Tongue (tissue), 3 donors: Measurements from ENCODE around the gene COBLL1. TPM values are rescaled to one million over a fixed set of nuclear protein-coding genes. Genes with fewer than 3 reads are reported as not detected.
A peak's percentile ranks its signal among the peaks of the same experiment; 100 is the strongest.

Source experiments
- DNase-seq: peaks from one replicate; pipeline ENCODE4 v3.0.0-alpha.2; 2015
- small RNA-seq: library from RNA; depleted of rRNA; stranded (forward); fragments of <200 nt; gene quantifications from one replicate; pipeline ENCODE3, GENCODE V24; 2014; ENCODE audit warnings: low replicate concordance
- total RNA-seq: library from RNA; depleted of rRNA; stranded (reverse); fragments of >200 nt; gene quantifications from one replicate; pipeline ENCODE4 v1.2.3, GENCODE V29; 2014

Gene COBLL1
- total RNA-seq, 1 donor from 2014 or later, result 27.1 TPM

GRCh38 chr2:164677271-164677670 lies 164.4 kb downstream of the COBLL1 start:
- DNase-seq, result no peak

DNA sequence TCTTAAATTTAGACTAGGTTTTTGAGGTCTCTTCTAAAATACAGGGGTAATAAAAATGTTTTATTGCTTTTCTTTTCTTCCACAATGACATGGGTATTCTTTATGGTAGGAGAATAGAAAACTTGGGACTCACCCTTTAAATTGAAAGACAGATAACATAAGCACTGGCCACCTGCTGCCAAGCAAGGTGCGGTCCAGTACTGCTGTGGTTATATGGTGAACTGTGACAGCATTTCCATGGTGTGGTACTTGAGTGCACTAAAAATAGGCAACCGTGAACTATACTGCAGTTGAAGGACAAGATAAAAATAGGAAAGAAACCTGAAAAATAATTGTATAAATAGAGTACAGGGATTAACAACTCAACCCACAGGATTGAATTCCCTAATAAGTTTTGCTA lies 165.9 kb downstream of the COBLL1 start:
- DNase-seq, result peak; percentile 32

DNA sequence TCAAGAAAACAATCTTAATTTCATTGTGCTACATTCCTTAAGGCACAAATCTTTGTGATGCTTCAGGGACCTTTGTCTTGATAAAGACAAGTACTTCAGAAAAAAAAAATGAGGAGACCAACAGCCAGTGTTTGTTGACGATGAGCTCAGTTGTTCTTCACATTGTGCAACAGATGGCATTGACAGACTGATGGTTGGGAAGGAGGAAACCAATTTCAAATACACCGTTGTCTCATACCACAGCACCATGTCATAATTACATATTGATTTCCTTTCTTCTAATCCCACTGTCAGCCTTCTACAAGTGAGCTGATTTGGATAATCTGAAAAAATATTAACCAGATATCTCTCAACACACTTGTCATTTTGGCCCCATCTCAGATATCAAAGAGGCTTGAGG lies 166.6 kb downstream of the COBLL1 start:
- no peak for DNase-seq

- DNase-seq, result no peak
Measured at GRCh38 chr2:164671664-164672396, 169.8 kb downstream of the COBLL1 start.

DNA sequence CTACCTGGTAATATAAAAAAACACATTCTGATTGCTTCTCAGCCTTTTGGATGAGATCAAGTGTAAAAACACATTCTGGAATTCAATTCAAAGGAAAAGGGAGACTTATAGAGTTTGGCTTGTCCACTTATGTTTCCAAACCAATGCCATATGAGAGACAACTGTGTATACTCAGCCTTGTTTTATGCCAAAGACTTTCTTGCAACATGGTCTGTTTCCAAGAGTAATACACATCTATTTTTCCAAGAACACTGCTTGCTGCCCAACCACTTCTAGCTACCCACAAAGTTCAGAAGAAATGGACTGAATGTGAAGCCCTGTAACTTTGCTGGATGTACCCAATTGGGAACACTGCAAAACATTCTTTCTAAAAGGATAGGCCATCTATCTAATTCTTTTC lies 172.3 kb downstream of the COBLL1 start:
- no peak for DNase-seq

GRCh38 chr2:164667566-164667965 lies 174.1 kb downstream of the COBLL1 start:
- no peak for DNase-seq

DNA sequence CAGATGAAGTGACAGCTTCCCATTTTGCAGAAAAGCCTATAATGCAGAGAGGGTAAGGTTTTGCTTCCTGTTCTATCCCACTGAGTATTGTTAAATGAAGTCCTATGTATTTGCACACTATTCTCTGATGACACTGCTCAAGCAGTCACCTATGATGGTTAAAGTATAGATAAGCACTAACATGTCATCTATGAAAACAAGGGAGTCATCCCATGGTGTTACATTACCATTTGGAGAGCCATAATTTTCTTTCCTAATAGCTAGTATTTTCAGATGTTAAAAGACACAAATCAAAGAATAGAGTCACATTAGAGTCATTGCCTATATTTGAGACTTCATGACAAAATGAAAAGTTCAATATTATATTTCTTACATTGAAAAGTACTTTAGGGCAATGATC lies 177.6 kb downstream of the COBLL1 start:
- no peak for DNase-seq

- no peak for DNase-seq
Measured at GRCh38 chr2:164662868-164663631, 178.6 kb downstream of the COBLL1 start.

- peak; percentile 5 for DNase-seq
Measured at GRCh38 chr2:164662066-164662465, 179.6 kb downstream of the COBLL1 start.

- DNase-seq, result no peak
Measured at GRCh38 chr2:164661349-164661748, 180.3 kb downstream of the COBLL1 start.

DNA sequence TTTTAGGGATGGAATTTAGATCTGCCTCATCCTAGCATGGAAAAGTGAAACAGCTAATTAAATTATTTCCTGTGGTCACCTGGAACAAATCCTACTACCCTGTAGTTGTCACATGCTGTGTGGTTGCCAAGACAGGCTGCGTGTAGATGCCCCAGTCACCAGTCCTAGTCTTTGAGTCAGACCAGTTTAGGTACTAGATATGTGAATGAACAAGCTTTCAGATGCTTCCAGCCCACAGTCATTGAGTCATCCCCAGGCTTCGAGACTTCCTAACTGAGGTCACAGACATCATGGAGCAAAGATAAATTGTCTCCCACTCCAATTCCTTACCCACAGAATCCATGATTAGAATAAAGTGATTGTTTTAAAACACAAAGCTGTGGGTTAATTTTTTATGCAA lies 184.5 kb downstream of the COBLL1 start:
- no peak for DNase-seq

- DNase-seq, result no peak
Measured at GRCh38 chr2:164655750-164656149, 185.9 kb downstream of the COBLL1 start.

- no peak for DNase-seq
Measured at GRCh38 chr2:164655336-164655735, 186.3 kb downstream of the COBLL1 start.

DNA sequence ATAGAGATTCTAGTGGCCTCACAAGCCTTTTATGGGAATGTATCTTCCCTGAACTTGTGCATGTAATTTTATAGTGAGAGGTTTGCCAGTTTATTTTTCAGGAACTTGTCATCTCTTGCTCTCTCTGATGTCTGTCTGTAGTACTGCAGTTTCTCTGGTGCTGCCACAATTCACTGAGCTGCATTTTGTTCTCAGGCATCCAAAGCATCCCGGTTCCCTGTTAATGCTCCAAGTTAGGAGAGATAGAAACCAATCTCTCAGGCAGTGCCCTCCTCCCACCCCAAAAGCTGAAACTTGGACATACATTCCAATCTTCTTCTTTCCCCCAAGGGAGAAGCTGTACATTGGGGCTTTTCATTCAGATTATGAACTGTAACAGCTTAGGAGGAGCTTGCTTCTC lies 190.3 kb downstream of the COBLL1 start:
- DNase-seq, result no peak

GRCh38 chr2:164644036-164644700 lies 197.5 kb downstream of the COBLL1 start:
- DNase-seq, result peak; percentile 3

DNA sequence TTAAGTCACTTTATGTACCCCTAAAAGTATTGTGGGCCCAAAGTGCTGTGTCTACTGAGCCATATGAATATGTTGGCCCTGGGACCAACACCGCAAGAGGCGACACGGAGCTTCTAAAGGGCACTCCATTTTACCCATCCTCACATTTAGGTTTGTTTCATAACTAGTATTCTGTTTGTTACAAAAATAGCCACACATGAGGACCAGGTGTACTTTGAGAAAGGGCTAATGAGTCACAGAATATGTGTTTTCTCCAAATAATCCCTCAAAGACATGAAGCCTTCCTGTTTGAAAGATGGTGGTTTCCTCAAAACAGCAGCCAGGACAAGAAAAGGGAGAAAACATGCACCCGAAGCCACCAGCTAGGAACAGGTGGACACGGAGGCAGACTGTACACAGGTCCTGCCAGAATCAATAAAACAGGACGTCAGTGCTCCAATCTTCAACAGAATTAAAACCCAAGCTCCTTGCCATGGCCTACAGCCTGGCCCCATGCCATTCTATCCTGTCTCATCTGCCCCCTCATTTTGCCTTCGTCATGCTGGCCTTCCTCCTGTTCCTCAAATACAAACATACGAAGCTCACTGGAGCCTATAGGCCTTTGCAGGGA lies 198.6 kb downstream of the COBLL1 start:
- no peak for DNase-seq

DNA sequence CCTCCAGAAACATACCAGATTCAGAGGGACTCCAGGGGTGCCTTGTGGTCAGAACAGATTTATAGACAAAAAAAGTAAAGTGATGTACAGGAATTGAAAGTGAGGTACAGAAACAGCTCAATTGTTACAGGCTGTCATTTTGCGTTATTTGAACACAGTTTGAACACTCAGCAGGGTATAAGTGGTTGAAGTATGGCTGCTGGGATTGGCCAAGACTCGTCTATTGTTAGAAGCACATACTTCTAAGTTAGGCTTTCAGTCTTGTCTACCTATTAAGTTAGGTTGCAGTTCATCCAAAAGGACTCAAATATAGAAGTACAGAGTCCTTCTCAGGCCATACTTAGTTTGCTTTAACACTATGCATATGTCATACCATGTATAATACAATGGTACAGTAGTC lies 199.4 kb downstream of the COBLL1 start:
- DNase-seq, result no peak

Small RNA genes within 50 kb of the gene (small RNA-seq; reads per million reads assigned to genes)
- not detected for gene RNA5SP110
- gene SNORA70F, result not detected

Other genes starting within 250 kb of the COBLL1 start
- gene GRB14, start 220.3 kb downstream of the COBLL1 start, total RNA-seq, result 19.7 TPM
- not detected for gene SLC38A11, start 113.7 kb upstream of the COBLL1 start, total RNA-seq